BLaER1 (cell line): Measurements from ENCODE around the gene FIGN.

Experiments
- H3K27ac ChIP-seq: shearing (Covaris generic); formaldehyde crosslinking; 2 replicates; pipeline ENCODE4 v1.8.1; 2022
- H3K27me3 ChIP-seq: shearing (Covaris generic); formaldehyde crosslinking; 2 replicates; pipeline ENCODE4 v1.8.1; 2022
- H3K36me3 ChIP-seq: shearing (Covaris generic); formaldehyde crosslinking; 2 replicates; pipeline ENCODE4 v1.8.1; 2022
- H3K4me1 ChIP-seq: shearing (Covaris generic); formaldehyde crosslinking; 2 replicates; pipeline ENCODE4 v1.8.1; 2022
- H3K4me2 ChIP-seq: shearing (Covaris generic); formaldehyde crosslinking; 2 replicates; pipeline ENCODE4 v1.8.1; 2022
- H3K4me3 ChIP-seq: shearing (Covaris generic); formaldehyde crosslinking; 2 replicates; pipeline ENCODE4 v1.8.1; 2022
- H3K9ac ChIP-seq: shearing (Covaris generic); formaldehyde crosslinking; 2 replicates; pipeline ENCODE4 v1.8.1; 2022
- H3K9me3 ChIP-seq: shearing (Covaris generic); formaldehyde crosslinking; 2 replicates; pipeline ENCODE4 v1.8.1; 2022
- H4K20me1 ChIP-seq: shearing (Covaris generic); formaldehyde crosslinking; 2 replicates; pipeline ENCODE4 v1.8.1; 2022
- Cebpa-rat ChIP-seq: shearing (Covaris generic); IDR thresholded peaks from 2 replicates; pipeline ENCODE4 v1.8.1; 2022

The FIGN gene

DNA sequence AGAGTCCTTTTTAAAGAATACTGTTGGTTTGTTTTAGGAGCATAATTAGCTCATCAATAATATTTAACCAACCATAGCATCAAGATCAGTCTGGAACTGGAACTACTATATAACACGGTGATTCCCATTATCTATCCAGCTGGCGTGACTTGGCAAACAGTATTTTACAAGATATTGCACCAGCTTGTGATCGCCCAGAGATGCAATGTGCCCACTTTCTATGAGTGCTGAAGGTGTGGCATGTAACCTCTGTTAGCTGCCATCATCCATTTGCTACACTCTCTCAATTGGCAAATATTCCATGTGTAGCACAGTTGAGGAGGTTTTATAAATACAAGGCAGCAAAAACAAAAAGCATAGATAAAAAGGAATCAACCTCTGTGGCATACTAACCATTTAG lies 64.9 kb downstream of the FIGN start:
- H3K36me3 ChIP-seq = no peaks in the 10 kb centered on the region
- TF ChIP-seq Cebpa-rat = no peak
- H3K9ac ChIP-seq = no peak overlapping the region

DNA sequence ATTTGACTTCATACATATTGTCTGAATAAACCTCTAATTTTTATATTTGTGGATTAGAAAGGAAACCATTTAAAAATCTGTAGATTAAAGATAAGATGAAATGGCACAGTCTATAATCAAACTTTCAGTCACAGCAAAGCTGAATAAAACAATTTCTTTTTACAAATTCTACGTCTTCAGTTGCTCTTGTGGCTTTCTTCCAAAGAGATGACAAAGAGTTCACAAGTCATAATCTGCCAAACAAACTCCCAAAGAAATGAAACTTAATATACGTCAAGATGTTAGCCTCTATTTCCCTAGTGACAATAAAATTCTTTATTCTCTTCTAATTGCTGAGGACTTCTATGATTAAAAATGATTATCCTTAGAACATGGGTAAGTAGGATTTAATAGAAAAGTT lies 66.3 kb downstream of the FIGN start:
- no peak for TF ChIP-seq Cebpa-rat
- Histone ChIP-seq H3K27ac (no peak overlapping the region), H3K9me3 (no peaks in the 10 kb centered on the region), H3K4me2 (no peak overlapping the region), H3K4me3 (no peak overlapping the region), H3K4me1 (no peaks in the 10 kb centered on the region), H4K20me1 (no peaks in the 10 kb centered on the region), H3K9ac (no peak overlapping the region), H3K27me3 (no peaks in the 10 kb centered on the region), H3K36me3 (no peaks in the 10 kb centered on the region)

More for the DNA sequence above, 64.9 kb downstream of the FIGN start:
- no peak overlapping the region for H3K4me2 ChIP-seq
- H4K20me1 ChIP-seq = no peaks in the 10 kb centered on the region
- no peak overlapping the region for H3K4me3 ChIP-seq
- no peak overlapping the region for H3K27ac ChIP-seq
- H3K9me3 ChIP-seq = no peaks in the 10 kb centered on the region
- no peaks in the 10 kb centered on the region for H3K4me1 ChIP-seq
- no peaks in the 10 kb centered on the region for H3K27me3 ChIP-seq

DNA sequence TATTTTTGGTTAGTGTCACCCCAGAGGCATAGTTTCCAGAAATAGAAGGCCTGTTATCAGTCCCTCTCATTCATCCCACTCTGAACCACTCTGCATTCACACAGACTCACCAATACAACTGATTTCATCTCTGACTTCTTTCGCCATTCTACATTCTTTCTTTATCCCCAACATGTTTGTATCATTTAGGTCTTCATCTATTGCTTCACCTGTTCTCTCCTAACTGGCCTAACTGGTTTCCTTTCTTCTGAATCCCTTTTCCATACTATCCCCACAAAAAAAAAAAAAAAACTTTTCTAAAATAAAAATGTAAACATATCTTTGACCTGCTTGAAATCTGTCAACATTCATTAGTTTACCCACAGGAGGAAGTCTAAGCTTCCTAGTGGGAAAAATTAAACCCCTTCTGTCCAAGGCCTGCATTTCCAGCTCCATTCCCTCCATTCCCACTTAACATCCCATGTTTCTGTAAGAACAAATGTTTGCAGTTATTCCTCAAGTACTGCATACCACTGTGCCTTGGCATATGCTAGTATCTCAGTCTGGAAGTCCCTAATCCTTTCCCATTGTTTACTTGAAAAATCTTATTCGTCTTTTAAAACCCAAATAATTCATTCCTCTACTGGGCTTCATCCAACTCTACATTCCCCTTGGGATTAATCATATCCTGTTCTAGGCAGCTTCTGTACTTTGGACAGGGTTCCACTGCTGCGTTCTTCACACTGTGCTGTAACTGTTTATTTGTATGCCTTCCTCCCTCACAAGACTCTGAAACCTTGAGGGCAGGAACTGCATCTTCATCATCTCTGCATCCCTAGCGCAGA lies 68.5 kb downstream of the FIGN start:
- Histone ChIP-seq H3K27ac (no peak overlapping the region), H3K36me3 (no peaks in the 10 kb centered on the region), H3K4me3 (no peak overlapping the region), H3K4me1 (no peaks in the 10 kb centered on the region), H3K9ac (no peak overlapping the region), H3K27me3 (no peaks in the 10 kb centered on the region), H3K4me2 (no peak overlapping the region), H4K20me1 (no peaks in the 10 kb centered on the region), H3K9me3 (no peaks in the 10 kb centered on the region)
- TF ChIP-seq Cebpa-rat = no peak

DNA sequence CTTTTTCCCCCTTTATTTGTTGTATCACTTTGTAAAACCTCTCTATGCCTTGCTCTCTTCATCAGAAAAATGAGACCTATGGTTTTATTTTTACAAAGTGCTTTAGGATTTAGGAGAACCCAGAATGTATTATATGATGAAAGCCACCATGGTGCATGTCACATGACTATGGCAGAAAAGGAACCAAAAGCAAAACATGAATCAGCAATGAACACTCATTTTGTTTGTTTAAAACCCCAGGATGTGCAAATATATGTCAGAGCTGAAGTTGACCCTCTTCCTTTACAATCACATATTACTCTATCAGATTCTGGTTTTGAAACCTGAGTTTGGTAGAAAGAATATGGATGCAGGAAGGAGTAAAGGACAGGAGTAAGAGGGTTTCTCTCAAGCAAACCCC lies 70.0 kb downstream of the FIGN start:
- Histone ChIP-seq H3K9me3 (no peaks in the 10 kb centered on the region), H3K27me3 (no peaks in the 10 kb centered on the region), H3K4me1 (no peaks in the 10 kb centered on the region), H4K20me1 (no peaks in the 10 kb centered on the region), H3K4me2 (no peak overlapping the region), H3K27ac (no peak overlapping the region), H3K9ac (no peak overlapping the region), H3K36me3 (no peaks in the 10 kb centered on the region), H3K4me3 (no peak overlapping the region)
- no peak for TF ChIP-seq Cebpa-rat

DNA sequence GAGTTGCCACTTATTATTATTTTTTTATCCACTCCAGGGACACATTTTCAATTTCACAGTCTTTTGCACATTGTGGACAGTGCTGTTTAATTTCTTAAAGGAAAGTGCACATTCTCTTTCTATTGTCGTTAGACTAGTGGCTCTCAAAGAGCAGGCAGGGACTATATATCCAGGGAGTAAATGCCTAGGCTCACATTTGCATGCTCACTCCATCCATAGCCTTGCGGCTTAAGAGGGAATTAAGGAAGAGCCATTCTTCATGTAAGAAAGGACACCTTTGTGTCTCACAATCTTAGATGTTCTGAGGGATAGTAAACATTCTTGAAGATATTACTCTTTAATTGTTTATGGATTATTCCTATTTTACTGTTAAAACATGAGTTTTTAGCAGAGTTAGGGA lies 70.8 kb downstream of the FIGN start:
- H3K27ac ChIP-seq = no peak overlapping the region
- TF ChIP-seq Cebpa-rat = no peak

DNA sequence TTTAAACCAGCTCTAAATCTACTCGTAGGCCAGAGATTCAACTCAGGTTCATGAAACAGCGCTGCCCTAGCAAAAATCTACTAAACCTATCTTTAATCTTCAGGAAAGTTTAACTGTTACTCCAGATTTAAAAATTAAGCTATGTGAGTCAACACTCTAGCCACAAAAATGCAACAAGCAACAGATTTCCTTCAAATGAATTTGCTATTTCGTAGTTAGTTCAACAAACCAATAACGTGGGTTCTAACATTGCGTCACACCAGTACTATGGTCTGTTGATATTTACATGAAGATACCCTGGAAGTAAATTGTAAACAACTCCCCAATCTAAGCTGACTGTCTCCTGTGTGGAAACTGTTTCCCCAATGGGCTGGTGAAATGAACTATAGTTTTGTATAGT lies 71.2 kb downstream of the FIGN start:
- no peaks in the 10 kb centered on the region for H3K36me3 ChIP-seq
- H3K9me3 ChIP-seq = no peaks in the 10 kb centered on the region
- no peaks in the 10 kb centered on the region for H3K27me3 ChIP-seq
- TF ChIP-seq Cebpa-rat = no peak
- H3K4me1 ChIP-seq = no peaks in the 10 kb centered on the region
- H3K4me3 ChIP-seq = no peak overlapping the region
- H4K20me1 ChIP-seq = no peaks in the 10 kb centered on the region
- H3K27ac ChIP-seq = no peak overlapping the region
- H3K9ac ChIP-seq = no peak overlapping the region
- no peak overlapping the region for H3K4me2 ChIP-seq

More for the DNA sequence above, 70.8 kb downstream of the FIGN start:
- no peaks in the 10 kb centered on the region for H3K4me1 ChIP-seq
- no peaks in the 10 kb centered on the region for H4K20me1 ChIP-seq
- no peak overlapping the region for H3K4me3 ChIP-seq
- H3K4me2 ChIP-seq = no peak overlapping the region
- no peaks in the 10 kb centered on the region for H3K27me3 ChIP-seq
- no peak overlapping the region for H3K9ac ChIP-seq
- H3K9me3 ChIP-seq = no peaks in the 10 kb centered on the region
- H3K36me3 ChIP-seq = no peaks in the 10 kb centered on the region

DNA sequence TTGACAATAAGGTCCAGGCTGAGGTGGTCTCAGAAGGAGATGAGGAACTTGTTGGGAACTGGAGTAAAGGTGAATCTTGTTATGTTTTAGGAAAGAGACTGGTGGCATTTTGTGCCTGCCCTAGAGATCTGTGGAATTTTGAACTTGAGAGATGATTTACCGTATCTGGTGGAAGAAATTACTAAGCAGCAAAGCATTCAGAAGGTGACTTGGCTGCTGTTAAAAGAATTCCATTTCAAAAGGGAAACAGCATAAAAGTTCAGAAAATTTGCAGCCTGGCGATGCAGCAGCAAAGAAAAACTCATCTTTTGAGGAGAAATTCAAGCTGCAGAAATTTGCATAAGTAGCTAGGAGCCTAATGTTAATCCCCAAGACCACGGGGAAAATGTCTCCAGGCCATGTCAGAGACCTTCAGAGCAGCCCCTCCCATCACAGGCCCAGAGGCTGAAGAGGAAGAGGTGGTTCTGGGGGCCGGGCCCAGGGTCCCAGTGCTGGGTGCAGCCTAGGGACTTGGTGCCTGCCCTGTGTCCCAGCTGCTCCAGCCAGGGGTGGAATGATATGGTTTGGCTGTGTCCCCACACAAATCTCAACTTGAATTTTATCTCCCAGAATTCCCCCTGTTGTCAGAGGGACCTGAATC lies 73.5 kb downstream of the FIGN start:
- no peak overlapping the region for H3K27ac ChIP-seq

DNA sequence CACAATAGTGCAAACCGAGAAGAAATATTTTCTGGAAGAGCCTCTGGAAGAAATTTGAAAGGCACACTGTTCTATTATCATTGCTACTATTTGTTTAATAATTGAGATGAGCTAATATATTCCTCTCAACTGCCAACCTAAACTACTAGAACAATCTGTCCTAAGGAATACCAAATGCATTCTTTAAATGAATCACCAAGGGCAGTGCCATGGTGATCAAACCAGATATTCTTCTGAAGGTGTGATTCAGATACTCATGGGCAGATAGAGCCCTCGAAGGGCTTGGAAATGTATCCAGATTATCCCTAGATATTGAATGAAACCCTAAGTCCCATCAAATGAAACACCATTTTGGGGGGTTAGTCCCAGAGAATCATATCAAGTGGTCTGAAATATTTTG lies 76.6 kb downstream of the FIGN start:
- Histone ChIP-seq H4K20me1 (no peaks in the 10 kb centered on the region), H3K4me1 (no peaks in the 10 kb centered on the region), H3K4me3 (no peak overlapping the region), H3K36me3 (no peaks in the 10 kb centered on the region), H3K9me3 (no peaks in the 10 kb centered on the region), H3K9ac (no peak overlapping the region), H3K27ac (no peak overlapping the region), H3K27me3 (no peaks in the 10 kb centered on the region), H3K4me2 (no peak overlapping the region)
- no peak for TF ChIP-seq Cebpa-rat

More for the DNA sequence above, 73.5 kb downstream of the FIGN start:
- no peaks in the 10 kb centered on the region for H3K27me3 ChIP-seq
- TF ChIP-seq Cebpa-rat = no peak
- H3K4me1 ChIP-seq = no peaks in the 10 kb centered on the region
- no peak overlapping the region for H3K9ac ChIP-seq
- no peaks in the 10 kb centered on the region for H3K9me3 ChIP-seq
- H3K36me3 ChIP-seq = no peaks in the 10 kb centered on the region
- H3K4me2 ChIP-seq = no peak overlapping the region
- H3K4me3 ChIP-seq = no peak overlapping the region
- H4K20me1 ChIP-seq = no peaks in the 10 kb centered on the region

DNA sequence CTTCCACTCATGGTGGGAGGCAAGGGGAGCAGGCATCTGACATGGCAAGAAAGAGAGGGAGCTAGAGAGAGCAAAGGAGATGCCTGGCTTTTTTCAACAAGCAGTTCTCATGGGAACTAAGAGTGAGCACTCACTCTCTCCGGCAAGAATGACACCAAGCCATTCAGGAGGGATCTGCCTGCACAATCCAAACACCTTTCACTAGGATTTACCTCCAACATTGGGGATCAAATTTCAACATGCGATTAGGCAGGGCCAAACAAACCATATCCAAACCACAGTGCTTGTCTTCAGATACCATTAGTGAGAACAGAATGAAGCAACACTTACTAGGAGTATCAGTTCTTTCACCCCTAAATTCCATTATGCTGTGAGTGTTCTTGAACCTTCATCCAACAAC lies 77.3 kb downstream of the FIGN start:
- no peak for TF ChIP-seq Cebpa-rat
- H3K4me3 ChIP-seq = no peak overlapping the region
- no peak overlapping the region for H3K4me2 ChIP-seq
- no peaks in the 10 kb centered on the region for H4K20me1 ChIP-seq
- no peaks in the 10 kb centered on the region for H3K36me3 ChIP-seq
- no peaks in the 10 kb centered on the region for H3K9me3 ChIP-seq
- H3K4me1 ChIP-seq = no peaks in the 10 kb centered on the region
- H3K27ac ChIP-seq = no peak overlapping the region
- H3K27me3 ChIP-seq = no peaks in the 10 kb centered on the region
- no peak overlapping the region for H3K9ac ChIP-seq

DNA sequence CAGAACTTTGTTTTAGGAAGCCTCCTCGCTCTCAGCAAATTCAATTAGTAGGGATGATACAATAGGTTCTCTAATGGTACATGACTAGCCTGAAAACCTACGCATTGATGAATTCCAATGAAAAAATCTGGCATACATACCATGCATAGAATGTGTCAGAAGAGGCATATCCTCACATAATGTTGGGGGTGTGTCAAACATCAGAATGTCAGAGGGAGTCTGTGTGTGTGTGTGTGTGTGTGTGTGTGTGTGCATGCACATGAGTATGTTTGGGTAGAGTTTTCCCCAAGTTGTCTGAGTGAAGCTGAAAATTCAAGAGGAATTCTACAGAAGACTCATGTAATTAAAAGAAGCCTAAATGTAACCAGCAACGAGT lies 78.5 kb downstream of the FIGN start:
- Histone ChIP-seq H3K36me3 (no peaks in the 10 kb centered on the region), H4K20me1 (no peaks in the 10 kb centered on the region), H3K9me3 (no peaks in the 10 kb centered on the region), H3K4me2 (no peak overlapping the region), H3K4me3 (no peak overlapping the region), H3K27ac (no peak overlapping the region), H3K27me3 (no peaks in the 10 kb centered on the region), H3K9ac (no peak overlapping the region), H3K4me1 (no peaks in the 10 kb centered on the region)
- no peak for TF ChIP-seq Cebpa-rat
